UCSD-AML1 (cell line): ENCODE measurements around the gene PAMR1.

Experiments
- DNase-seq: peaks from one replicate; lab custom pipeline; 2025; ENCODE audit not compliant: unreplicated experiment; lab: John Stamatoyannopoulos, UW

Gene PAMR1

GRCh38 chr11:35403765-35404387 is 121.5 kb downstream of the PAMR1 start:
- no peak for DNase-seq

GRCh38 chr11:35402751-35403660 is 122.4 kb downstream of the PAMR1 start:
- no peak for DNase-seq

GRCh38 chr11:35398881-35399280 is 126.5 kb downstream of the PAMR1 start:
- DNase-seq: no peak

GRCh38 chr11:35394941-35395340 is 130.5 kb downstream of the PAMR1 start:
- DNase-seq: no peak

- DNase-seq: no peak
Measured at GRCh38 chr11:35393098-35393497, 132.3 kb downstream of the PAMR1 start.

- peak; percentile 71 for DNase-seq
Measured at GRCh38 chr11:35391922-35392688, 133.3 kb downstream of the PAMR1 start.

- no peak for DNase-seq
Measured at GRCh38 chr11:35390737-35391682, 134.4 kb downstream of the PAMR1 start.

GRCh38 chr11:35389897-35390465 is 135.4 kb downstream of the PAMR1 start:
- DNase-seq: no peak

GRCh38 chr11:35389112-35389511 is 136.3 kb downstream of the PAMR1 start:
- no peak for DNase-seq

- no peak for DNase-seq
Measured at GRCh38 chr11:35388061-35388460, 137.4 kb downstream of the PAMR1 start.

GRCh38 chr11:35387111-35387982 is 138.1 kb downstream of the PAMR1 start:
- no peak for DNase-seq

GRCh38 chr11:35383953-35384352 is 141.5 kb downstream of the PAMR1 start:
- no peak for DNase-seq
